NCI-H524 (cell line): Measurements from ENCODE around the gene TRAPPC5.
A peak's percentile ranks its signal among the peaks of the same experiment; 100 is the strongest.

ENCODE experiments used
- DNase-seq, 2 experiments: peaks; one replicate each; lab custom pipeline; 2025; lab: John Stamatoyannopoulos, UW

Gene TRAPPC5

DNA sequence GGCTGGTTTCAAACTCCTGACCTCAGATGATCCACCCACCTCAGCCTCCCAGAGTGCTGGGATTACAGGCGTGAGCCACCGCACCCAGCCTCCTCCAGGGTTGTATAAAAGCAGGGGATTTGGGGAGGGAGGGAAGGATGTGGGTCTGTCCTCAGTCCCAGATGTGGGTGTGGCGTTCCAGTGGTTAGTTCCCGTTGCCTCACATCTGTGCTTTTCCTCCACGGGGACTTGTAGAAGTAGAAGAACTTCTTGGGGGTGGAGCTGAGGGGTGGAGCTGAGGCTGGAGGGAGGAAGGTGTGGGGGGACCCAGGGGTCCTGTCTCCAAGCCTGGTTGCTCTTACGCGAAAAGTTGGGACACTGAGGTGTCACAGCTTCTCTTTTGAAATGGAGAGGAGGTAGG lies 4.3 kb upstream of the TRAPPC5 start:
- no peak for DNase-seq

DNA sequence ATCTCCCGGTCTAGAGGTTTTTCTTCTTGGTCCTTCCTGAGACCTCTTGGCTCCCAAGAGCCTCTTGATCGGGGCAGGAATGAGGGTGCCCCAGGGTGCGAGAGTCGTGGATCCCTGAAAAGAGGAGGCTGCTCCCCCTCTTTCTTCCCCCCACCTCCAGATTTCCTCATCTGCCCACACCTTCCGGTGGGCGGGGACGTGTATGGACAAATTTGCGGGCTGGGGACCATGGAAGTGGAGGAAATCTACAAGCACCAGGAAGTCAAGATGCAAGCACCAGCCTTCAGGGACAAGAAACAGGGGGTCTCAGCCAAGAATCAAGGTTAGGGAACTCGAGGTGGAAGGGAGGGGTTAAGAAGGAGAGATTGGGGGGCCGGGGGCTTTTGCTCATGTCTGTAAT lies 3.8 kb upstream of the TRAPPC5 start, which contains the start of gene MCEMP1:
Gene MCEMP1, plus strand, starts transcription at position 237 of the 400 bp plus-strand sequence. Its CDS starts 31 bp downstream, at position 268.
- no peak for DNase-seq

DNA sequence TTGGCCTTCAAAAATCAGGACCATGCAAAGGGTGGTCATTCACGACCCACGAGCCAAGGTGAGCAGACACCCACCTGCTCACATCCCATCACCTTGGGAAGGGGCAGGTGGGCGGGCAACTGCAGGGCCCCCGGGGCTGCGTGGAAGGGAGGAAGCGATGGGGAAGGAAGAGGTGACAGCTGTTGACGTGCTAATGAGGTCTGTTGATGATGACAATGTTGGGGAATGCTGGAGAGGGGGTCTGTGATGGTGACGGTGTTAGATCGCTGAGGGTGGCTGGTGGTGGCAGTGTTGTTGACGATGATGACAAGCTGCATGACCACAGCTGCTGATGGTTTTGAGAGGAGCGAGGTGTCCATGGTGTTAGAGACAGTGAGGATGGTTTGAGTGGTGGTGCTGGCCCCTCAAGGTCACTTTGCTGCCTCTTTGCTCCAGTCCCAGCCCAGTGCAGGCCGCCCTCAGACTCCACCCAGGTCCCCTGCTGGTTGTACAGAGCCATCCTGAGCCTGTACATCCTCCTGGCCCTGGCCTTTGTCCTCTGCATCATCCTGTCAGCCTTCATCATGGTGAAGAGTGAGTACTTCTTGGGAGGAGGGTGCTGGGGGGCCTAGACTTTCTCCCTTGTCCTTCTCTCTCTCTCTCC lies 2.8 kb upstream of the TRAPPC5 start:
- no peak for DNase-seq

DNA sequence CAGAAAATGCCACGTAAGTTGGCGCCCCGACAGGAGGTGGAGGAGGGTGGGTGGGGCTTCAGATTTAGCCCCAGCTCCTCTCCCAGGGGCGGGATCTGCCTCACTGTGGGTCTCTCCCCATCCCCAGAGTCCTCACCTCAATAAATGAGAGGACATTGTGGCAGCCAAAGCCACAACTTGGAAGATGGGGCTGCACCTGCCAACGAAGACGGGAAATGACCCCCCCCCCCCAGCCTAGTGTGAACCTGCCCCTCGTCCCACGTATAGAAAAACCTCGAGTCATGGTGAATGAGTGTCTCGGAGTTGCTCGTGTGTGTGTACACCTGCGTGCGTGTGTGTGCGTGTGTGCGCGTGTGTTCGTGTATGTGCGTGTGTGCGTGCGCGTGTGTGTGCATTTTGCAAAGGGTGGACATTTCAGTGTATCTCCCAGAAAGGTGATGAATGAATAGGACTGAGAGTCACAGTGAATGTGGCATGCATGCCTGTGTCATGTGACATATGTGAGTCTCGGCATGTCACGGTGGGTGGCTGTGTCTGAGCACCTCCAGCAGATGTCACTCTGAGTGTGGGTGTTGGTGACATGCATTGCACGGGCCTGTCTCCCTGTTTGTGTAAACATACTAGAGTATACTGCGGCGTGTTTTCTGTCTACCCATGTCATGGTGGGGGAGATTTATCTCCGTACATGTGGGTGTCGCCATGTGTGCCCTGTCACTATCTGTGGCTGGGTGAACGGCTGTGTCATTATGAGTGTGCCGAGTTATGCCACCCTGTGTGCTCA lies 1.5 kb upstream of the TRAPPC5 start:
- peak; percentile 66 to 89 for DNase-seq

DNA sequence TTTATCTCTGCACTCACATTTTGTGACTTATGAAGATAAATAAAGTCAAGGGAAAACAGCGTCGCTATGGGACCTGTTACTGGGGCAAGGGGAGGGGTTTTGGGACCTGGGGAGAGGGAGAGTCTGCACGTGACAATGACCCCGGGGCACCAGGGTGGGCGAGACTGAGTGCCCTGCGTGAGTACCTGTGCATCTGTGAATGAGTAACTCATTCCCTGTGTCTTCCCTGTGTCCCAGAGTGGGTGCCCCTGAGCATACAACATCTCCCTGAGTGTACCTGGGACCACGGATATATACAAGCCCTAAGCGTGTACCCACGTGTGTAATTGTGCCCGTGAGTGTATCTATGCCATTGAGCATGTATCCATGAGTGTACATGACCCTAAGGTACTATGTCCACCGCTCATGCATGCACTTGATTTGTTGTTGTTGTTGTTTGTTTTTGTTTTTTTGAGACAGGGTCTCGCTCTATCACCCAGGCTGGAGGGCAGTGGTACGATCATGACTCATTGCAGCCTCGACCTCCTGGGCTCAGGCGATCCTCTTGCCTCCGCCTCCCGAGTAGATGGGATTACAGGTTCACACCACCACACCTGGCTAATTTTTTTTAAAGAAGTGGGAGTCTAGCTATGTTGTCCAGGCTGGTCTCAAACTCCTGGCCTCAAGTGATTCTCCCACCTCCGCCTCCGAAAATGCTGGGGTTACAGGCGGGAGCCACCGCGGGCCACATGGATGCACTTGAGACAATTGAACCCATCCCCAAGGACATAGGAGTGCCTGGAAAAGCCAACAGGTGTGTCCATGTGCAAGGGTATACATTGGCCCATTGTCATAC lies 645 bp upstream of the TRAPPC5 start:
- DNase-seq: no peak

DNA sequence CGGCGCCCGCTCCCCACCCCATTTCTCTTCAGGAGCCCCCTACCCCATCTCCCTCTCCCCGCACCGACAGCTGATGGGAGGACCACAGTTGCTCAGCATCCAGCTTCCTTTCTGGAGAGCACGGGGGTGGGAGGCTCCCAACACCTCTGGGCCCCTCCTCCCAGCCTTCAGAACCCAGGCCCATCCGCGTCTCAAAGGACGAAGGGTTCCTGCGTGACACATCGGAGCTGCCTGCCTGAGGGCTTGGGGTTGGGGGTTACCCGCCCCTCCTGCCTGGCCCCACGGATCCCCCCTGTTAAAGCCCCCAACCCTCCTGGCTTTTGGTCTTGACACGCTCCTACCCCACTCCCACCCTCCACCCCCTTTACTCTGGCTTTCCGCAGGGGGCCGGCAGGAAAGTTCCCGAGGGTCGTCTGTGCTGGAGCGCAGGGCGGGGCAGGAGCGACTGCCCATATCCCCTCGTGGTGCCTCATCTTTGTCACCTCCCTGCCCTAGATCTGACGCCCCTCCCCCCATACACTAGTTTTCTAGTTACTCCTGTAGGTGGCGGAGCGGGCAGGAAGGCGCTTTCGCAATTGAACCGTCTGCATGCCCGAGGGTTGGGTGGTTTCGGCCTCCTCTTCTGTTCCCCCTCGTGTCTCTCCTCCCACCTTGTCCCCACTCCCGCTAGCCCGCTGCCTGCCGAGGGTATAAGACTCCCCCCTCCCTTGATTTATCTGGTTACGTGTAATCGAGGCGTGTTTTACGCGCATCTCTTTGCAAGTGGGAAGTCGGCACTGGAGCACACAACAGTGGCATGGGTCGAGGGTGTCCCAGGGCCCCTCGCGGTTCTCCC lies 924 bp downstream of the TRAPPC5 start:
- DNase-seq: peak; percentile 34 to 39

DNA sequence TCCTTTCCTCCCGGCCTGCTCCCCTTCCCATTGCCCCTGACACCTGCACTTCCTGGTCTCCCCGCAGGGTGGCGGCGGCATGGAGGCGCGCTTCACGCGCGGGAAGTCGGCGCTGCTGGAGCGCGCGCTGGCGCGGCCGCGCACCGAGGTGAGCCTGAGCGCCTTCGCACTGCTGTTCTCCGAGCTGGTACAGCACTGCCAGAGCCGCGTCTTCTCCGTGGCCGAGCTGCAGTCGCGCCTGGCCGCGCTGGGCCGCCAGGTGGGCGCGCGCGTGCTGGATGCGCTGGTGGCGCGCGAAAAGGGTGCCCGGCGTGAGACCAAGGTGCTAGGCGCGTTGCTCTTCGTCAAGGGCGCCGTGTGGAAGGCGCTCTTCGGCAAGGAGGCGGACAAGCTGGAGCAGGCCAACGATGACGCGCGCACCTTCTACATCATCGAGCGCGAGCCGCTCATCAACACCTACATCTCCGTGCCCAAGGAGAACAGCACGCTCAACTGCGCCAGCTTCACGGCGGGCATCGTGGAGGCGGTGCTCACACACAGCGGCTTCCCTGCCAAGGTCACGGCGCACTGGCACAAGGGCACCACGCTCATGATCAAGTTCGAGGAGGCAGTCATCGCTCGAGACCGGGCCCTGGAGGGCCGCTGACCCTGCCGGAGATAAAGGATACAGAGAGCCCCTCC lies 1.7 kb downstream of the TRAPPC5 start:
- no peak for DNase-seq

DNA sequence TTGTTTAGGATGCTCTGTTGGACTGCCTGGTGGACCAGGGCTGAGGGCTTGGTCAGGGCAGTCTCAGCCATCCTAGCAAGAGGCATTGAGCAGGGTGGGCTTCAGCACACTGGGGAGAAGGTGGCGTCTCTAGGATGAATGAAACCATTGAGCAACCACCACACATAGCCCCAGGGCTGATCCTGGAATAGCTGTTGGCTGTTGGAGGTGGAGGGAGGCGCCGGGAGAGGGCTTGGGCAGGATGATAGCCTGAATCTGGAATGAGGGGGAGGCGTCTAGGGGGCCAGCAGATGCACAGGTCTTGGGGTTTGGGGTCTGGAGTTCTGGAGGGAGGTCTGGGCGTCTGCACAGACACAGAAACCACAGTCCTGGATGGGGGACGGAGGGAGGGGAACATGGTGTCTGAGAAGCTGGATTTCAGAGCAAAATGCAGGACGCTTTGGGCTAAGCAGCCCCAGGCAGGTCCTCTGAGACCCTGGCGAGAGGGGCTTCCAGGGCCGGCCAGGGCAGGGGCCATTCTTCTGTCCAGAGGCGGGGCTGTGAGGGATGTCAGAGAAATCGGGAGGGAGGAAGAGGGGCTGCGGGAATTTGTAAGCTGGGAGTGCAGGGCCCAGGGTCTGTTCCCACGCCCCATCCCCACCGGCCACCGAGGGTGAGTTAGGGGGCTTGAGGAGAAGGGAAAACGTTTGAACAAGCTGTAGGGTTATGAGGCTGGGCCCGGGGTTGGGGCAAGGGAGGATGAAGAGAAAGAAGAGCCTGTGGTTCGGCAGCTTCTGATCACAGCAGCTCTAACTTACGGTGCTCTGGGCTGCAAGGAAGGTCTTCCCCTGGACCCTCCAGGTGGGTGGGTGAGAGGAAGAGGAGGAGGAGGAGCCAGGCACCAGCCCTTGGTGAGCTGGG lies 5.2 kb downstream of the TRAPPC5 start:
- no peak for DNase-seq

DNA sequence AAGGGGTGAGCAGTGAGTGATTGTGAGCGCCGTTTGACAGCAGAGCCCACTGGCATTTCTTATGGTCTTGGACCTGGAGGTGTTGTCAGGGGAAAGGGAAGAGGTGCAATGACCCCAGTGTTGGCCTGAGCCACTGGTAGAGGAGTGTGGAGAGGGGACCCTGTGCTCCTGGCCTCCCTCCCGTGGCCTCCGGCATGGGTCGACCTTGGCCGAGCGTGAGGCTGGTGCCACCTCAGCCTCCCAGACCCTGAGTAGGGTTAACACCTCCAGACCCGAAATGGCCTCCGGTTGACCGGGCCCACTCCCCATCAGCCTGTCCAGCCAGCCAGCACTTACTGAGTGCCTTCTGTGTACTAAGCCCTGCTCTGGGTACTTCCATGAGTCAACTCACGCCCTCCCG lies 6.5 kb downstream of the TRAPPC5 start:
- DNase-seq: no peak

DNA sequence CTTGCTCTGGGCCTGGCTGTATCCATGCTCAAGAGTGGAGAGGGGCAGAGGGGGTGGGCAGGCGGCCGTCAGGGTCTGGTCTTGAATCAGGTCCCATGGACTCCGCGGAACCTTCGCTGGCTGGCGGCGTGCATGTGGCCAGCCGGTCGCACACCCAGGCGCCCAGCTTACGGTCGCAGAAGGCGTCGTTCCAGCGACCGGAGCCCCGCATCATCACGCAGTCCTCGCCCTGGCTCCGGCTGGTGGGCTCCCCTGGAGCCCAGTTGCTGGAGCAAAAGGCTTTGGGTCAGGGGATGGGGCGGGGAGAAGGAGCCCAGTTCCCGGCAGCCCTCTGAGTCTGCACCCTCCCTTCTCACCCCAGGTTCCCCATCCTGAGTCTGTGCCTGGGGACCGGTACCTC lies 8.5 kb downstream of the TRAPPC5 start:
- DNase-seq: no peak

DNA sequence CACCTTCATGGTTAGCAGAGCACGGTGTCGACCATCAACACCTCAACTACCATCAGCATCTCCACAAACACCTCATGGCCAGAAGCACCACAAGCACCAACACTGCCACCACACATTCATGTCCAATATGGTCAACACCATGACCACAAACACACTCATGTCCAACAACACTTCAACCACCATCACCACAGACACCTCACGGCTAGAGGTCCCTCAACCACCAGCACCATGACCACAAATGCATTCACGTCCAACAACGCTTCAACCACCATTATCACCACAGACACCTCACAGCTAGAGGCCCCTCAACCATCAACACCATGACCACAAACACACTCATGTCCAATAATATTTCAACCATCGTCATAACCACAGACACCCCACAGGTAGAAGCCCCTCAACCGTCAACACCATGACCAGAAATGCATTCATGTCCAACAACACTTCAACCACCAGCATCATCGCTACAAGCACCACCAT lies 10.2 kb downstream of the TRAPPC5 start:
- DNase-seq: no peak

DNA sequence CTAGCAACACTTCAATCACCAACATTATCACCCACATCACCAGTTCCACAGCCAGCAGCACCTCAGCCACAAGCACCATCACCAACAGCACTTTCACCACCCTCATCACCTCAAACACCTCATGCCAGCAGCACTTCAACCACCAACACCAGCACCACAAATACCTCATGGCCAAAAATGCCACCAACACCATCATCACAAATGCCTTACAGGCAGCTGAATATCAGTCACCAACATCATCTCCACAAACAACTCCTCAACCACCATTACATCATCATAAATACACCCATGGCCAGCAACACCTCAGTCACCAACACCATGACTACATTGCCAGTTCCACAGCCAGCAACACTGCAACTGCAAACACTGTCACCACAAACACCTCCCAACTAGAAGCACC lies 10.9 kb downstream of the TRAPPC5 start:
- DNase-seq: no peak

DNA sequence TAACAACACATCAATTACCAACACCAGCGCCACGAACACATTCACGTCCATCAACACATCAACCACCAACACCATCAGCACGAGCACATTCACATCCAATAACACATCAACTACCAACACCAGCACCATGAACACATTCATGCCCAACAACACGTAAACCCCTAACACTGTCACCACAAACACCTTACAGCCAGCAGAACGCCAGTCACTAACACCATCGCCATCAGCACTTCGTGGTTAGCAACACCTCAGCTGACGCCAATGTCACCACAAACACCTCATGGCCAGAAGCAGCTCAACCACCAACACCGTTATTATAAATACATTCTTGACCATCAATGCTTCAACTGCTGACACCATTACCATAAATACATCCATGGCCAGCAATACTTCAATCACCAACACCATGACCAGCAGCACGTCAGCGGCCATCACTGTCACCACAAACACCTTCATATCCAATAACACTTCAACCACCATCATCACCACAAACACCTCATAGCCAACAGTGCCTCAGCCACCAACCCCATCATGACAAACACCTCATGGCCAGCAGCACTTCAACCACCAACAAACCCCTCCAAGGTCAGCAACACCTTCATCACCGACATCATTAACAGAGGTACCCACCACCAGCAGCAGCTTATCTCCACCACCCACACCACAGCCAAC lies 11.9 kb downstream of the TRAPPC5 start:
- no peak for DNase-seq

DNA sequence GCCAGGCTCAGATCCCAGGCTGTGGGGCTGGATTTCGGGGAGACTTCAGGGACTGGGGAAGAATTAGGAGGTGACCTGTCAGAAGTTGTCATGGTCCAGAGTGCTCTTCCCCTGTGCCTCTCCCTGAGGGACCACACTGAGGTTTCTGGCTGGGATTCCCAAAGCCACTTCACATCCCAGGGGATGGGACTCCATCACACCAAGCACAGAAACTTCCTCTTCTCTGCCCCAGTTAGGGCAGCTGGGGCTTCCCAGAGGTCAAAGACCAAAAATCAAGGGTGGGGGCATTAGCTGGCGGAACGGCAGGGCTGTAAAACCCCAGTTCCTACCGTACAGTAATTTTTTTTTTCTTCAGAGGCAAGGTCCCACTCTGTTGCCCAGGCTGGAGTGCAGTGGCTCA lies 13.9 kb downstream of the TRAPPC5 start:
- no peak for DNase-seq

DNA sequence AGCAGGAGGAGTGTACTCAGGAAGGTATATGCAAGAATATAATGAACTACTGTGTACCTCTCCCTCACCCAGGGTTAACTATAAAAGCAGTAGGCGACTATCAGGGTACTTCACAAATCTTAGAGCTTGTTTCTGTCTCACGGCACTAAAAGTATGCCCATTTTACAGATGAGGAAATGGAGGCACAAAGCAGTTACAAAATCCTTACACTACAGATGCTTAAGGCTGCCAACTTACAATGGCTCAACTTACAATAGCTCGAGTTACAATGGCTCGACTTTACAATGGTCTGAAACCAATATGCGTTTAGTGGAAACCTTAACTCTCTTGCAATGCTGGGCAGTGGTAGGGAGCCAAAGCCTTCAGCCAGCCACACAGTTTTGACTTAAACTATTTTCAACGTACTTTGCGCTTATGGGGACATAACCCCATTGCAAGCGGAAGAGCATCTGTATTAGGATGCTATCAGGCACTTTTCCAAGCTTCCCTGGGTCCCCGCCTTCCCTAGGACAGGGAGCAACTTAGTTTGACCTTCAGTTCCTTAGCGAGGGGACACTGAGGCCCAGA lies 17.2 kb downstream of the TRAPPC5 start:
- DNase-seq: no peak

DNA sequence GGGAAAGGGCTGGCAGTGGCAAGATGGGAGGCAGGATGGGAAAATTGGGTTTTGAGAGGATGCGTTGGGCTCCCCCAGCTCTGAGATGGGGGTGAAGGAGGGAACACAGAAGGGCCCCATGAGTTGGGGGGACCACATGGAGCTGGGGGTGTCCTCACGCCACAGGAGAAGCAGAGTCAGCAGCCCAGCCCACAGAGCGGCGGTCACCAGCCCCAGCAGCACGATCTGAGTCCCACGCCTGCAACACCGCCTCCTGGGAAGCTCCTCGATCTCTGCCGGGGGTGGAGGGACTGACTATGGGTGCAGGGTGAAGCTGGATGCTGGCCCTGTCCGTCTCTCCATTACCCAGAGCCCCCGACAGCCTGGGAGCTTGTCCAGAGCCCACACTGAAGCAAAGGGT lies 17.9 kb downstream of the TRAPPC5 start:
- DNase-seq: no peak

DNA sequence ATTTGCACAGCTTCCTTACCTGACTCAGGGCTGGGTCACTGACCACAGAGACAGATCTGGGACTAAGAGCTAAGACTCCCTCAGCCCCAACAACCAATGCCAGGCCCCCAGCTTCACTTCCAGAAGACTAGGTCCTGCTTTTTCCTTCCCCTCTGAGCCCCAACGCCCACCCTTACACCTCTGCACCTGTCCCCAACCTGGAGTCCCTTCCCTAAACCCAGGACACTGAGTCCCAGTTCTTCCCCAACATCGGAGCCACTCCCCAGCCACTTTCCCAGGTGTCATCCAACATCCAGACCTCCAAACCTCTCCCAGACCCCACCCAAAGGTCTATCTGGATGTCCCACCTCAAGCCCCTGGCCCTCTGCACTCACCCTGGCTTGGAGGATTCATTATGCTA lies 18.4 kb downstream of the TRAPPC5 start:
- DNase-seq: no peak

DNA sequence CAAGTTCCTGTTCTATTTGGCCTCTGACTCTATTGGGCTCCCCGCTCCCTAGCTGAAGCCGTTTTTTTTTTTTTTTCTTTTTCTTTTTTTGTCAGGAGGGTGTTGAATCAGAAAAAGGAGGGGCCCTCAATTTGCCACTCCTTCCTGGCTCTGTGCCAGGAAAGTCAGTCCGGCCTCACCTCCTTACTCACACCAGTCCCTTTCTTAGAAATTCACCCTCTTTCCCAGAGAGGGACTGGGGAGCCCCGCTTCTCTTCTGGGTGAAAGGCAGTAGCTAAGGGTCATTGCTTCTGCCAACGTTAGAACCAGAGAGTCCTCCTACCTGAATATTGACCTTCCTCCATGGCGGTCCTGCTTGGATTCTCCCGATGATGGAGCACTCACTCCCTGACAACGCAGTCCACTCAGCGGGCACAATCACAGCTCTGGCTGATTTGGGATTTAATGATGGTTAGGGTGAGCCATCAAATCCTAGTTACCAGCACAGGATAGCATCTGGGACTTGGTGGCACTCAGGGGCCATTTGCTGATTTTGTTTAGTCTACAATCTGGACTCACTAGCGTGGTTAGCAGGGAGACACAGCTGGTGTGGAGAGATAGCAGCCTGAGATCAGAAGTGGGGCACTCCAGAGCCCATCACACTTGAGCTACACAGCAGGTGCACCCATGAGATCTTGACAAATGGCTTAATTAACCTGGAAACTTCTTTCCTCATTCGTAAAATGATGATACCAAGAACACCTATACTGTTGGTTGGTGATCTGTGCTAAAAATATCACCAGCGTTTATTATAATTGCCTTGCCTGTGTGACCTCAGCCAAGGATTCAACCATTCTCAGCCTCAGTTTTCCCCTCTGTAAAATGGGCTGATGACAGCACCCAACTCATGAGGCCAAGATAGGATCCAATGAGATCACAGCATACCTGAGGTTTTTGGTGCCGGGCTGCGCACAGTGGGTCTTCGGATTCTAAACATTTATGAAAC lies 19.1 kb downstream of the TRAPPC5 start:
- DNase-seq: peak; percentile 92 to 98
